GM19395 (cell line): ENCODE results near the gene NTSR2.
A peak's percentile ranks its signal among the peaks of the same experiment; 100 is the strongest.

Experiments used
- ATAC-seq: cut with Tn5 transposase; IDR thresholded peaks from one replicate; pipeline ENCODE4 v1.9.1; 2021; ENCODE audit warnings: mild to moderate bottlenecking, moderate library complexity; ENCODE audit not compliant: unreplicated experiment

The NTSR2 gene

GRCh38 chr2:11699686-11700670, 30.0 kb upstream of the NTSR2 start:
- no peak for ATAC-seq

GRCh38 chr2:11698009-11698922, 28.3 kb upstream of the NTSR2 start:
- no peak for ATAC-seq

- no peak for ATAC-seq
Measured at GRCh38 chr2:11697103-11697871, 27.3 kb upstream of the NTSR2 start.

- ATAC-seq: no peak
Measured at GRCh38 chr2:11696736-11697102, 26.7 kb upstream of the NTSR2 start.

GRCh38 chr2:11695576-11695975, 25.6 kb upstream of the NTSR2 start:
- ATAC-seq: no peak

- peak; percentile 88 for ATAC-seq
Measured at GRCh38 chr2:11692966-11693521, 23.0 kb upstream of the NTSR2 start.

GRCh38 chr2:11691076-11691660, 21.2 kb upstream of the NTSR2 start:
- no peak for ATAC-seq

- ATAC-seq: peak; percentile 78
Measured at GRCh38 chr2:11688222-11689069, 18.5 kb upstream of the NTSR2 start.

- no peak for ATAC-seq
Measured at GRCh38 chr2:11687736-11688135, 17.7 kb upstream of the NTSR2 start.

GRCh38 chr2:11685906-11686470, 16.0 kb upstream of the NTSR2 start:
- no peak for ATAC-seq

GRCh38 chr2:11684894-11685460, 15.0 kb upstream of the NTSR2 start:
- ATAC-seq: no peak

- ATAC-seq: no peak
Measured at GRCh38 chr2:11683966-11684365, 14.0 kb upstream of the NTSR2 start.

- ATAC-seq: no peak
Measured at GRCh38 chr2:11683476-11683875, 13.5 kb upstream of the NTSR2 start.

- ATAC-seq: no peak
Measured at GRCh38 chr2:11682590-11682915, 12.6 kb upstream of the NTSR2 start.

GRCh38 chr2:11681722-11682589, 12.0 kb upstream of the NTSR2 start:
- ATAC-seq: peak; percentile 71

- no peak for ATAC-seq
Measured at GRCh38 chr2:11680901-11681721, 11.1 kb upstream of the NTSR2 start.
